NCI-H128 (cell line): ENCODE results near the gene F2.
"Not testable (repeated sequence)": the region's sequence is repeated elsewhere in the genome, so short reads cannot be mapped to it uniquely, and the experiment has no call there.

Experiments
- DNase-seq: peaks from one replicate; lab custom pipeline; 2025; ENCODE audit not compliant: unreplicated experiment; lab: John Stamatoyannopoulos, UW

Gene F2

DNA sequence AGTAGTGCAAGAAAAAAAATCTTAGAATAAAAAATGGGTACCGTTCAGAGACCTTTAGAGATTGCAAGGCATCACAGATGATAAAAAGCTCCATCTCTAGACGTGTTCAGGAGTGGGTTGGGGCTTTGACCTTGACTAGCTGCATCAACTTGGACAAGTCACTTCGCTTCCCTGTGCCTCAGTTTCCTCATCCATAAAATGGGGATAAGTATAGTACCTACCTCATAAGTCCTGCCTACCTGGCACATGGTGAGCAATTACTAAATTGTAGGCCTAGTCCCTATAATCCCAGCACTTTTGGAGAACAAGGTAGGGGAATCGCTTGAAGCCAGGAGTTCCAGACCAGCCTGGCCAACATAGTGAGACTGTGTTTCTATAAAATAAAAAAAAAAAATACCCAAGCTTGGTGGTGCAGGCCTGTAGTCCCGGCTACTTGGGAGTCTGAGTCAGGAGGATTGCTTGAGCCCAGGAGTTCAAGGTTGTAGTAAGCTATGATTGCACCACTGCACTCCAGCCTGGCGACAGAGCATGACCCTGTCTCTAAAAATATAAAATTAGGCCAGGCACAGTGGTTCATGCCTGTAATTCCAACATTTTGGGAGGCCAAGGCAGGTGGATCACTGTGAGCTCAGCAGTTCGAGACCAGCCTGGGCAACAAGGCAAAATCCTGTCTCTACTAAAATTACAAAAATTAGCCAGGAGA, 6.0 kb upstream of the F2 start:
- no peak for DNase-seq

DNA sequence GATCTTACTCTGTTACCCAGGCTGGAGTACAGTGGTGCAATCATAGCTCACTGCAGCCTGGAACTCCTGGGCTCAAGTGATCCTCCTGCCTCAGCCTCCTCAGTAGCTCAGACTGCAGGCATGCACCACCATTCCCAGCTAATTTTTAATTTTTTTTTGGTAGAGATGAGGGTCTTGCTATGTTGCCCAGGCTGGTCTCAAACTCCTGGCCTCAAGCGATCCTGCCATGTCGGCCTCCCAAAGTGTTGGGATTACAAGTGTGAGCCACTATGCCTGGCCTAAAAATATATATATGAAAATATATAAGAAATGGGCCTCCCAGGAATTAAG, 1.2 kb upstream of the F2 start:
- DNase-seq, result not testable (repeated sequence)

DNA sequence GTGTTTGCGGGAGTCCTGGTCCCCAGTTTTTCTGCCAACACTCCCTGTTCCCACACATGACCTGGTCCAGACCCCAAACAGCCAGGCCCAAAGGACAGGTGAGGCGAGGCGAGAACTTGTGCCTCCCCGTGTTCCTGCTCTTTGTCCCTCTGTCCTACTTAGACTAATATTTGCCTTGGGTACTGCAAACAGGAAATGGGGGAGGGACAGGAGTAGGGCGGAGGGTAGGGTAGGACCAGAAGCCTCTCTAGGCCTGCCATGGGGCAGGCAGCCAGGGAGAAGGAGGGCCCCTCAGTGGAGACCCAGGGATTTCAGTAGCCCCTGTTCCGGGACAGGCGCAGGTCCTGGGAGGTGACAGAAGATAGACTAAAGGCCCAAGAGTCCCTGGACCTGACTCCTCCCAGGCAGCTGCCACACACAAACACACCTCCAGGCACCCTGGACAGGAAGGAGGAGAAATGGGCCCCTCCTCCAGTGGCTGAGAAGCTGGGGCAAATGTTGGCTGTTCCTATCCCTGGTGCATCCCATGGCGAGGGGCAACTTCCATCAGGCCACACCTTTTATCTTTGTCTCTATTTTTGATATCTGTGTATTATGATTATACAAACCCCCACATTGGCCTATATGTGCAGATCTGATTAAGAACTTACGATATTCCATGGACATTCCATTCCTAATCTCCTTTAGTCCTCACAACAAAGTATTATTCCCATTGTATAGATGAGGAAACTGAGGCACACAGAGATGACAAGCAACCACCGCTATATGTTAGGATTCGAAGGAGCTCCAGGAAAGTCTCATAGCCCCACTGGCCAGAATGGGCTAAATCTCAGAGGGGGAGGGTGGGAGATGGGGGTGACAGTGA, 626 bp upstream of the F2 start:
- DNase-seq, result no peak

DNA sequence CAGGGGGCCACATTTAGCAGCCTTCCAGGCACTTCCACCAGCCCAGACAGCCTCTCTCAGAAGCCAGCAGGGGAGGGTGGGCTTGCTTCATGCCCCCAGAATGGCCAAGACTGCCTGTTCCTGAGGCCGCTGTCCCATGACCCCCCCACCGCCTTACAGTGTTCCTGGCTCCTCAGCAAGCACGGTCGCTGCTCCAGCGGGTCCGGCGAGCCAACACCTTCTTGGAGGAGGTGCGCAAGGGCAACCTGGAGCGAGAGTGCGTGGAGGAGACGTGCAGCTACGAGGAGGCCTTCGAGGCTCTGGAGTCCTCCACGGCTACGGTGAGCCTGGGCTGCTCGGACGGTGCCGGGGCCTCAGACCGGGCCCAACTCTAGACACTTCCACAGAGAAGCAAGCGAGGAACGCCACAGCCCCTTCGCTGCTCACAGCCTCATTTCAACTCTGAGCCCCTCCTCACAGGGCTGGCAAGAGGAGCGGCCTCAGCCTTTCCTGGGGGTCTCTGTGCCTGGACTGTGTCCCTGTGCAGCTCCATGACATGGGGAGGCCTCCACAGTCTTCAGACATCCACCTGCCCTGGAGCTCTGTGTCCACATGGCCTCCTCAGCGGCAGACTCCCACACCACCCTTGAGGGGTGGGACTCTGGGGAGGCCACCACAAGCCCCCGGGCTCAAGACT, 668 bp downstream of the F2 start:
- DNase-seq, result no peak

DNA sequence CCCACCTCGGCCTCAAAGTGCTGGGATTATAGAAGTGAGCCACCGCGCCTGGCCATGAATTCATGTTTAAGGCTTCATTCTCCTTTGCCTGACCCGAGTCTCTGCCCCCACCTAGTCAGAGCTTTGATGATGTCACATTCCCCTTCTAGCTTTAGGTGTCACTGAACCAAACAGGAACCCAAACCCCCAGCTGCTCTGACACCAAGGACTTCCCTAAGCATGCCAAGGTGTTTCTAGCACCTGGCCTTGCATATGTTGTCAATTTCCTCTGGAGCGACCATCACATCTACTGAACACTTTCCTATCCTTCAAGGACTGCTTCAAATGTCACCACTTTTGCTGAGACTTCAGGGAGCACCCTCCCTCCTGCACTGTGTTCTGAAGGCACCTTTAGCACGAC, 2.3 kb downstream of the F2 start:
- DNase-seq, result no peak

DNA sequence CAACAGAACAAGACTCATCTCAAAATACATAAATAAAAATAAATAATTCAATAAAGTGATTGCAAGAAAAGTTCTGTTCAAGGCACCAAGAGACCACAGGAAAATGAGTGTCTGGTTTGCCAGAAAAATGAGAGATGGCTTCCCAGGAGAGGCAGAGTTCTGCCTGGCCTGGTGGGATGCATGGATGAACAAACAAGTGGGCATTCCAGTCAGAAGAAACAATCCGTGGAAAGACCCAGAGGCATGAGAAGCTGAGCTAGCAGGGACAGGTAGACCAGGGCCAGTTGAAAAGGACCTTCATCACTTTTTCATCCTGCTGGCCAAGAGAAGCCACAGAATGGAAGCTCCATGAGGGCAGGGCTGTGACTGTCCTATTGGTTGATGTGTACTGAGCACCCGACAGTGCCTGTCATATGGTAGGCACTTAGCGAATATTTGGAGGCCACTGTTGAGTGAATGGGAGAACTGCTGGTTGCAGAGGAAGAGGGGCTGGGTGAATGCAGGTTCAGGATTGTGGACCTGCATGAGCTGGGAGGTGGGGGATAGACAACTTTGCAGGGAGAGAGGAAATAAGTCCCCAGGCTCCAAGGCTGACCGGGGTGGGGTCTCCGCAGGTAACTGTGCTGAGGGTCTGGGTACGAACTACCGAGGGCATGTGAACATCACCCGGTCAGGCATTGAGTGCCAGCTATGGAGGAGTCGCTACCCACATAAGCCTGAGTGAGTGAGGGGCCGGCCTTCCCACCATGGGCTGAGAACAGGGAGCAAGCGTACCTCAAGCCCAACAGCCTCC, 3.7 kb downstream of the F2 start:
- no peak for DNase-seq

DNA sequence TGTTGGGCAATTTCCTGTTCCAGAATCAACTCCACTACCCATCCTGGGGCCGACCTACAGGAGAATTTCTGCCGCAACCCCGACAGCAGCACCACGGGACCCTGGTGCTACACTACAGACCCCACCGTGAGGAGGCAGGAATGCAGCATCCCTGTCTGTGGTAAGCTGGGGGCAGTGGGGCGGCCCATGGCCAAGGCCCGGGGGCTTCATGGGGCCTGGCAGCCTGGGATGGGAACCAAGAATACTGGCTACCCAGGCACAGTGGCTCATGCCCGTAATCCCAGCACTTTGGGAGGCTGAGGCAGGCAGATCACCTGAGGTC, 4.3 kb downstream of the F2 start:
- no peak for DNase-seq

DNA sequence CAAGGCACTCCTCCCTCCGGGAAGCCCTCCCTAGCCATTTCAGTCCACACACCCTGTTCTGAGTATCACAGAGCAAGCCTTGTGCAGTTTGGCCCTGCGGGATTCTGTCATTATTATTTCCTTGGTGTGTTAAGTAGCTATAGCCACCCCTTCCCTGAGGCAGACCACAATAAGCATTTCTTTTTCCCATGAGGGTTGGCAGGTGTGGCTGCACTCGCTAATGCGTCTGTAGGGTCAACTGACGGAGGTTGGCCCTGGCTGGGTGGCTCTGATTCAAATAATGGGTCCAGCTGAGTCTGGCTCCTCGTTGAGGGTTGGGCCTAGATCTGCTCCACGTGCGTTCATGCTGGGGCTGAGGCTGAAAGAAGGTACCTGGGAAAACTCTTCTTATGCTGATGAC, 5.1 kb downstream of the F2 start:
- no peak for DNase-seq

DNA sequence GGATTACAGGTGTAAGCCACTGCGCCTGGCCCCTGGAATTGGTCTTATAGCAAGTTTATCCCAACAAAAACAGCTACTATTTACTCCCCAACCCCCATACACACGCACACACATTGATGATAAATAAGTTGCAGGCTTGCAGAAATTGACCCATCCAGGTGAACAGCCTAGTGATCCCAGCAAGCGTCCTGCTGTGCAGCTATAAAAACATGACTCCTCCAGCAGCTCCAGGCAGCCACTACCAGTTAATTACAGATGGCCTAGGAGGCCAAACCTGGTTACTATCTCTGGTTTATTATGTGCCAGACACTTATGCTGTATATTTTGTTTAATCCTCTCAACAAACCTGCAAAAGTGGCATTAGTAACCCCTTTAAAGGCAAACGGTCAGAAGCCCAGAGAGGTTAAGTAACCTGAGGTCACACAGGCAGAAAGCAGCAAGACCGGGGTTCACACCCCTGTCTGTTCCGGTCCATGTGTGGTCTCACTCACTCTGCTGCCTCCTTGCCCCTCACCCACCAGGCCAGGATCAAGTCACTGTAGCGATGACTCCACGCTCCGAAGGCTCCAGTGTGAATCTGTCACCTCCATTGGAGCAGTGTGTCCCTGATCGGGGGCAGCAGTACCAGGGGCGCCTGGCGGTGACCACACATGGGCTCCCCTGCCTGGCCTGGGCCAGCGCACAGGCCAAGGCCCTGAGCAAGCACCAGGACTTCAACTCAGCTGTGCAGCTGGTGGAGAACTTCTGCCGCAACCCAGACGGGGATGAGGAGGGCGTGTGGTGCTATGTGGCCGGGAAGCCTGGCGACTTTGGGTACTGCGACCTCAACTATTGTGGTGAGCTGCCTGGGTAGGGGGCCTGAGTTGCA, 6.6 kb downstream of the F2 start:
- no peak for DNase-seq

DNA sequence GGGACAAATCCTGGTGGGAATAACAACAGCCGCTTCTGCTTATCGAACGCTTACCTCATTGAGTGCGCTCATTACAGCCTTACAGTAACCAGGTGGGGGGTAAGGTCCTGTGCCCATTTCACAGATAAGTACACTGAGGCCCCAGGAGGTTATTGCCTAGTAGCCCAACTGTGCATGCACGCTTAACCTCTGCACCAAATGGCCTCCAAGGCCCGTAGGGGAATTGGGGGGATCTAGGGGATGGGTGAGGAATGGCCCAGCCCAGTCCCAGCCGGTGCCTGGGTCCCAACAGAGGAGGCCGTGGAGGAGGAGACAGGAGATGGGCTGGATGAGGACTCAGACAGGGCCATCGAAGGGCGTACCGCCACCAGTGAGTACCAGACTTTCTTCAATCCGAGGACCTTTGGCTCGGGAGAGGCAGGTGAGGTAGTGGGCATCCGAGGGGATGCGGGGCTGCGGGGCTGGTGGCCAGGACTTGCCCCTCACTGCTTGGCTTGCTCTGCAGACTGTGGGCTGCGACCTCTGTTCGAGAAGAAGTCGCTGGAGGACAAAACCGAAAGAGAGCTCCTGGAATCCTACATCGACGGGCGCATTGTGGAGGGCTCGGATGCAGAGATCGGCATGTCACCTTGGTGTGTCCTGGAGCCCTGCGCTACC, 7.3 kb downstream of the F2 start:
- no peak for DNase-seq

DNA sequence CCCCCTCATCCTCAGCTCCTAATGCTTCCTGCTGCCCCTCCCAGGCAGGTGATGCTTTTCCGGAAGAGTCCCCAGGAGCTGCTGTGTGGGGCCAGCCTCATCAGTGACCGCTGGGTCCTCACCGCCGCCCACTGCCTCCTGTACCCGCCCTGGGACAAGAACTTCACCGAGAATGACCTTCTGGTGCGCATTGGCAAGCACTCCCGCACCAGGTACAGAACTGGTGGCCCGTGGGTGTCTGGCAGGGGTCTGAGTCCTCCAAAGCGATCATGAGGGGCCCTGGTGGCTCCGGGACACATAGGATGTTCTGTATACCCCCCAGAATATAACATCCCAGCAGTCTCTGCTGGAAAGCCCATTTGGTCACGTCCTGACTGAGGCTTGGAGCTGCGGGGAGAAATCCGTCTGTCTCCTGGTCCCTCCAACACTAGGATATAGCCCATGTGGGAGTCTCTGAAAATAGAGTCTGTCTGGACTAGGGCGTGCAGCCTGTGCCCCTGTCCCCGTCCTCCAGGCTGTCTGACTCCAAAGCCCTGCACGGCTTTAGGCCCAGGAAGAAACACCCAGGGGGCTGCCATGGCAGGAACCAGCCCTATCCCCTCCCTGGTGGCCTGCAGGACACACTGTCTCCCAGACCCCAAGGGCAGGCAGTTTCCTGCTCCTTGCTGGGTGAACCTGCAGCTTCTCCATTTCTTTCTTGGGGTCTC, 9.1 kb downstream of the F2 start:
- no peak for DNase-seq

DNA sequence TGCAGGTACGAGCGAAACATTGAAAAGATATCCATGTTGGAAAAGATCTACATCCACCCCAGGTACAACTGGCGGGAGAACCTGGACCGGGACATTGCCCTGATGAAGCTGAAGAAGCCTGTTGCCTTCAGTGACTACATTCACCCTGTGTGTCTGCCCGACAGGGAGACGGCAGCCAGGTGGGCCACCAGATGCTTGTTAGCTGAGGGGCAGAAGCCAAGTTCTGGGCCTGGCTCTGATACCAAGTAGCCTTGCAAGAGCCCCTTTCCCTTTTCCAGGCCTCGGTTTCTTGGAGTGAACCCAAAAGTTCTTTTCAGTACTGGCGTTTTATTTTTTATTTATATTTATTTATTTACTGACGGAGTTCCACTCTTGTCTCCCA, 9.6 kb downstream of the F2 start:
- DNase-seq, result no peak

DNA sequence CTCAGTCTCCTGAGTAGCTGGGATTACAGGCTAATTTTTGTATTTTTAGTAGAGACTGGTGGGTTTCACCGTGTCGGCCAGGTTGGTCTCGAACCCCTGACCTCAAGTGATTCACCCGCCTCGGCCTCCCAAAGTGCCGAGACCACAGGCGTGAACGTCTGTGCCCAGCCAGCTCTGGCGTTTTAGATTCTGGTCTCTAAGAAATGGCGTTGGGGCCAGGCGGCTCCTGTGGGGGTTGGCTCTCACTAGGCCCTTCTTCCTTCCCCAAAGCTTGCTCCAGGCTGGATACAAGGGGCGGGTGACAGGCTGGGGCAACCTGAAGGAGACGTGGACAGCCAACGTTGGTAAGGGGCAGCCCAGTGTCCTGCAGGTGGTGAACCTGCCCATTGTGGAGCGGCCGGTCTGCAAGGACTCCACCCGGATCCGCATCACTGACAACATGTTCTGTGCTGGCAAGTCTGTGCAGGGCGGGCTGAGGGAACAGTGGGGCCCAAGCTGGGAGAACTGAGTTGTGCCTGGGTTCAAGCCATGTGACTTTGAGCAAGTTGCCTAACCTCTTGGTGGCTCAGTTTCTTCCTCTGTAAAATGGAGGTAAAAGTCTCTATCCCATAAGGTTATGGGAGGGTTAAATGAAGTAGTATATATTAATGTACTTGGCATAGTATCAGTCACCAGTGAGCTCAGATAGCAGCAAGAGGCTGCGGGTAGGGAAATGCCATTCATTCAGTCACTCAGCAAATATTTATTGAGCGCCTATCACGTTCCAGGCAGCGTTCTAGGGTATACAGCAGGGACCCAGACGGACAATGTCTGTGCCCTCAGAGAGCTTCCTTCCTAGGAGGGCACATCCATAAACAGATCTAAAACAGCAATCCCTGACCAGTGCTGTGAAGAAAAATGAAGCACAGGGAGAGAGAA, 10.4 kb downstream of the F2 start:
- DNase-seq, result no peak

DNA sequence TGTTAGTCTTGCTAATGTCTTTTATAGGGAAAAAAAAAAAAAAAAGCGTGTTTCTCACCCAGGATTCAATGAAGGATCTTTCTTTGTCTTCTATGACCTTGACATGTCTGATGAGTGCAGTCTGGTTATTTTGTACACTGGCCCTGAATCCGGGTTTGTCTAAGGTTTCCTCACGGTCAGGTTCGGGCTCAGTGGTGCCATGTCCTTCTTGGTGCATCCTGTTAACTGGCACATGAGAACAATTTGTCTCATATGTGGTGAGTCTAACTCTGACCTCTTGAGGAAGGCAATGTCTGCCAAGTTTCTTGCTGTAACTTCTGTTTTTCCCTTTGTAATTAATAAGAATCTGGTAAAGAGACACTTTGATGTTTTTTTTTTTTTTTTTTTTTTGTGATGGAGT, 12.5 kb downstream of the F2 start:
- no peak for DNase-seq

DNA sequence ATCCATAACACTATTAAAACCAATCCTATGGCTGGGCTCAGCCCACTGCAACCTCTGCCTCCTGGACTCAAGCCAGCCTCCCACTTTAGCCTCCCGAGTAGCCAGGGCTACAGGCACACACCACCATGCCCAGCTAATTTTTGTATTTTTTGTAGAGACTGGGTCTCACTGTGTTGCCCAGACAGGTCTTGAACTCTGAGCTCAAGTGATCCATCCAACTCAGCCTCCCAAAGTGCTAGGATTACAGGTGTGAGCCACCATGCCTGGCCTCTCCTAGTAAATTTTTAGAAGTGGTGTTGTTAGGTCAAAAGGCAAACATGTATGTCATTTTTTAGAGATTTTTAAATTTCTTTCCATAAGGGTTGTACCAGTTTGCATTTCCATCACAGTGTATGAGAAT, 14.2 kb downstream of the F2 start:
- no peak for DNase-seq

DNA sequence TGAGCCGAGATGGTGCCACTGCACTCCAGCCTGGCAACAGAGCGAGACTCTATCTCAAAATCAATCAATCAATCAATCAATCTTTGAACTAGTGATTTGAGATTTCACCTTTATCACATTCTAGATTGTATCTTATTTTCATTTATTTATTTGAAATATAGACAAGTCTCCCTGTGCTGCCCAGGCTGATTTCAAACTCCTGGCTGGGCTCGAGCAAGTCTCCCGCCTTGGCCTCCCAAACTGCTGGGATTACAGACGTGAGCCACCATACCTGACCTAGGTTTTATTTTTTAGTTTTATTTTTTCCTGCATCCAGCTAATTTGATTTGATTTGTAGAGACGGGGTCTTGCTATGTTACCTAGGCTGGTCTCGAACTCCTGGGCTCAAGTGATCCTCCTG, 17.1 kb downstream of the F2 start:
- DNase-seq, result no peak

DNA sequence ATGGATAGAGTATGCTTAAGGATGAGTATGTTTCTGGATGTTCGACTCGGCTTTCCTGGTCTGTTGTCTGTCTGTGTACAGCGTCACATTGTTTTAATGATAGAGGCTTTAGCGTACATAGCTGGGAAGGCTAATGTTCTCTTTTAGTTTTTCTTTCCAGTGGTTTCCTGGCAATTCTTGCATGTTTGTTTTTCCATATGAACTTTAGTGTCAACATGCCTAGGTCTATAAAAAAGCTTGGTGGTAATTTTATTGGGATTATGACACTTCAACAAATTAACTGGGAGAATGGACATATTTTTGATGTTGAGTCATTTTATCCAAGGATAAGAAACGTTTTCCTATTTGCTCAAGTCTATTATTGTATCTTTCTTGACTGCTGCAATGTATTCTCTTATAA, 17.6 kb downstream of the F2 start:
- DNase-seq, result no peak

DNA sequence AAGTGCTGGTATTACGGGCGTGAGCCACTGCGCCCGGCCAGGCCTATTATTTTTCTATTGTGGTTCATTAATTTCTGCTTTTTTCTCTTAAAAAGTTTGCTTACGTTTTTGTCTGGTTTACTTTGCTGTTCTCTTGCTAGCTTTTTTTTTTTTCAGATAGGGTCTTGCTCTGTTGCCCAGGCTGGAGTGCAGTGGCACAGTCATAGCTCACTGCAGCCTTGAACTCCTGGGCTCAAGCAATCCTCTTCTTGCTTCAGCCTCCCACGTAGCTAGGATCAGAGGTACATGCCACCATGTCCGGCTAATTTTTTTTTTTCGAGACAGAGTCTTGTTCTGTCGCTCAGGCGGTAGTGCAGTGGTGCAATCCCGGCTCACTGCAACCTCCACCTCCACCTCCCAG, 18.7 kb downstream of the F2 start:
- DNase-seq, result no peak

DNA sequence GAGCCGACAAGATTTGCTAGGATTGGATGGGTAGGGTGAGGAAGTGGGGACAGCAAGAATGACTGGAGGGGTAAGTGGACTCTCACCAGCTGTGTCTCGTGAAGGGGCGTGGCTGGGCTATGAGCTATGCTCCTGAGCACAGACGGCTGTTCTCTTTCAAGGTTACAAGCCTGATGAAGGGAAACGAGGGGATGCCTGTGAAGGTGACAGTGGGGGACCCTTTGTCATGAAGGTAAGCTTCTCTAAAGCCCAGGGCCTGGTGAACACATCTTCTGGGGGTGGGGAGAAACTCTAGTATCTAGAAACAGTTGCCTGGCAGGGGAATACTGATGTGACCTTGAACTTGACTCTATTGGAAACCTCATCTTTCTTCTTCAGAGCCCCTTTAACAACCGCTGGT, 19.9 kb downstream of the F2 start:
- DNase-seq, result no peak
